GM21619 (cell line): Measurements from ENCODE around the gene TRIM69.

Experiments used
- ATAC-seq: cut with Tn5 transposase; IDR thresholded peaks from one replicate; pipeline ENCODE4 v1.9.1; 2021; ENCODE audit not compliant: unreplicated experiment

The TRIM69 gene

GRCh38 chr15:44801797-44802196 is 65.5 kb downstream of the TRIM69 start:
- no peak for ATAC-seq

GRCh38 chr15:44802336-44802735 is 66.0 kb downstream of the TRIM69 start:
- ATAC-seq, result no peak

- no peak for ATAC-seq
Observed at GRCh38 chr15:44804298-44805046, 68.1 kb downstream of the TRIM69 start.

- ATAC-seq, result no peak
Observed at GRCh38 chr15:44808557-44808956, 72.2 kb downstream of the TRIM69 start.

- ATAC-seq, result no peak
Observed at GRCh38 chr15:44810237-44810636, 73.9 kb downstream of the TRIM69 start.

DNA sequence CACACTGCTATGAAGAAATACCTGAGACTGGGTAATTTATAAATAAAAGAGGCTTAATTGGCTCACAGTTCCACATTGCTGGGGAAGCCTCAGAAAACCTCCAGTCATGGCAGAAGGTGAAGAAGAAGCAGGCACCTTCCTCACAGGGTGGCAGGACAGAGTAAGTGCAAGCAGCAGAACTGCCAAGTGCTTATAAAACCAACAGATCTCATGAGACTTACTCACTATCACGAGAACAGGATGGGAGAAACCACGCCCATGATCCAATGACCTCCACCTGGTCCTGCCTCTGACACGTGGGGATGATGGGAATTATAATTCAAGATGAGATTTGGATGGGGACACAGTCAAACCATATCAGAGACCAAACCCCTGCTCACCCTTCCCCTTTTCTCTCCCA is 75.0 kb downstream of the TRIM69 start:
- ATAC-seq, result no peak

DNA sequence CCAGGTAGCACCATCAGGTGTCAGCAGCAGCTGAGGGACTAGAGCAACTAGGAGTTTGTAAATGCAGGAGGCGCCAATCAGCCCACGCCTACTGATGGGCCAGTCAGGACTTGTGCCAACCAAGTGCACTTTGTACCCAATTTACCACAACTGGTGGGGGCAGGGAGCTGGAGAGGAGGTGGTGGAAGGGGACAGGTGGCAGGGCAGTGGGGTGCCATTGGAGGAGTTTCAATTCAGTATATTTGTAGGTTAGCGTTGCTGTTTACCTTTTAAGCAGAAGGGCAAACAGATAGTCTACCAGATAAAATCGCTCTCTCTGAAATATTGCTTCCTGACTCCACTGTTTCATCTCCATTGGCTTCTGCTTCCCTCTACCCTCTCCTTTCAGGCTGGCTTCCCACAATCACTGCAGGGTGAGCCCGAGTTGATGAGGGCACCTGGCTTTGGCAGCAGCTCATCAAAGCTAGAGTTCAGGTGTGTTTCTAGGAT is 75.7 kb downstream of the TRIM69 start:
- ATAC-seq, result no peak

DNA sequence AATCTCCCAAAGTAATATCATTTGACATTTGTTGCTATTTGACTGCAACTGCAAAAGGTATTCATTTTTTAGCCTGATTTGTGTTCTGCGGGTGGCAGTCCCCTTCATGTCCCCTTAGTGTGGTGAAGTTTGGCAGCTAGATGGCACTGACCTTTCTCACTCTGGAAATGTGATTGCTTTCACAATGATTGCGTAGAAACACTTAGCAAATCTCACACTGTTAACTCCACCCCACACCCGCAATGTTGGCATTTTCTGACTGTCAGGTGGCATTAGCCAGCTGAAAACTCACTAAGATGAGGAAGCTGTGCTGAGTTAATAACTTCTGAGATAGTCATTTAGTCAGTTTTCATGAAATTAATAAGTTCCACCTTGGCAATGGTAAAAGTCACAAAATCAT is 76.9 kb downstream of the TRIM69 start:
- ATAC-seq, result no peak
